GM10847 (cell line): ENCODE data around the gene FOLR1.

Experiments used
- POLR2A ChIP-seq: IDR thresholded peaks from 2 replicates; pipeline ENCODE4 v1.6.1; 2011; ENCODE audit not compliant: insufficient read length; ENCODE audit errors: extremely low read depth

Gene FOLR1

GRCh38 chr11:72189455-72190250, 2.3 kb upstream of the FOLR1 start:
- no peak for TF ChIP-seq POLR2A

DNA sequence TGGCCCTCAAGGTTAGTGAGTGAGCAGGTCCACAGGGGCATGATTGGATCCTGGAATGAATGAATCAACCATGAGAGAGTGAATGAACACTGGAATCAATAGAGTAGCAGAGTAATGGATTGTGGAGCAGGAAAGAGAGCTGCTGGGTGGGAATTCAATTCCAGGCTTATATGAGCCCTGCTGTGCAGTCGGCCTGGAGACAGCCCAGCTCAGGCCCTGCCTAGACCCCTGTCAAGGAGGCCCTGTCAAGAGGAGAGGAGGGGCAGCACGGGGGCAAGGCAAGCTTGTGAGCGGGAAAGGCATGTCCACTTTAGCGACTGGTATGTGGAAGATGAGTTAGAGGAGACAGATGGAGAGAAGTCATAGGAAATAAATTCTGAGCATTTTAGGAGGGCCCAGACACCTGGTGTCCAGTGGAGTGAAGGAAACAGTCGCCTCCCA, 1.3 kb upstream of the FOLR1 start:
- TF ChIP-seq POLR2A = no peak

DNA sequence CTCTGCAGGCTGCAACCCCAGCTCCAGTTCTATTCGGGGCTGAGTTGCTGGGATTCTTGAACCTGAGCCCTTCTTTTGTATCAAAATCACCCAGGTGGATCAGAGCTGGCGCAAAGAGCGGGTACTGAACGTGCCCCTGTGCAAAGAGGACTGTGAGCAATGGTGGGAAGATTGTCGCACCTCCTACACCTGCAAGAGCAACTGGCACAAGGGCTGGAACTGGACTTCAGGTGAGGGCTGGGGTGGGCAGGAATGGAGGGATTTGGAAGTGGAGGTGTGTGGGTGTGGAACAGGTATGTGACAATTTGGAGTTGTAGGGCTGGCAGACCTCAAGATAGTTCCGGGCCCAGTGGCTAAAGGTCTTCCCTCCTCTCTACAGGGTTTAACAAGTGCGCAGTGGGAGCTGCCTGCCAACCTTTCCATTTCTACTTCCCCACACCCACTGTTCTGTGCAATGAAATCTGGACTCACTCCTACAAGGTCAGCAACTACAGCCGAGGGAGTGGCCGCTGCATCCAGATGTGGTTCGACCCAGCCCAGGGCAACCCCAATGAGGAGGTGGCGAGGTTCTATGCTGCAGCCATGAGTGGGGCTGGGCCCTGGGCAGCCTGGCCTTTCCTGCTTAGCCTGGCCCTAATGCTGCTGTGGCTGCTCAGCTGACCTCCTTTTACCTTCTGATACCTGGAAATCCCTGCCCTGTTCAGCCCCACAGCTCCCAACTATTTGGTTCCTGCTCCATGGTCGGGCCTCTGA, 3.8 kb downstream of the FOLR1 start:
- no peak for TF ChIP-seq POLR2A

DNA sequence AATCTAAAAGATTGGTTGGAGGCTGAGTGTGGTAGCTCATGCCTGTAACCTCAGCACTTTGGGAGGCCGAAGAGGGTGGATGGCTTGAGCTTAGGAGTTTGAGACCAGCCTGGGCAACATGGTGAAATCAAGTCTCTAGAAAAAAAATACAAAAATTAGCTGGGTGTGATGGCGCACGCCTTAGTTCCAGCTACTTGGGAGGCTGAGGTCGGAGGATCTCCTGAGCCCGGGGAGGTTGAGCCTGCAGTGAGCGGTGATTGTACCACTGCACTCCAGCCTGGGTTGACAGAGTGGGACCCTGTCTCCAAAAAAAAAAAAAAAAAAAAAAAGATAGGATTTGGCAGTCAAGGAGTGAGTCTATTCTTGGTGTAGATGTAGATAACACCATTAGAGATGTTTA, 10.6 kb downstream of the FOLR1 start:
- TF ChIP-seq POLR2A = no peak

GRCh38 chr11:72203163-72203562, 11.2 kb downstream of the FOLR1 start:
- TF ChIP-seq POLR2A = no peak

- no peak for TF ChIP-seq POLR2A
Measured at GRCh38 chr11:72204886-72205285, 12.9 kb downstream of the FOLR1 start.

GRCh38 chr11:72208281-72208680, 16.3 kb downstream of the FOLR1 start:
- TF ChIP-seq POLR2A = no peak

GRCh38 chr11:72209101-72209500, 17.2 kb downstream of the FOLR1 start:
- no peak for TF ChIP-seq POLR2A

GRCh38 chr11:72216638-72217037, 24.7 kb downstream of the FOLR1 start, which contains the start of gene FOLR2:
Gene FOLR2 (plus strand): TSS chr11:72216794. CDS start chr11:72218585, 1,791 bp downstream.
- TF ChIP-seq POLR2A = no peak

GRCh38 chr11:72217841-72218240, 25.9 kb downstream of the FOLR1 start:
- TF ChIP-seq POLR2A = no peak

GRCh38 chr11:72218251-72218745, 26.4 kb downstream of the FOLR1 start:
- no peak for TF ChIP-seq POLR2A

DNA sequence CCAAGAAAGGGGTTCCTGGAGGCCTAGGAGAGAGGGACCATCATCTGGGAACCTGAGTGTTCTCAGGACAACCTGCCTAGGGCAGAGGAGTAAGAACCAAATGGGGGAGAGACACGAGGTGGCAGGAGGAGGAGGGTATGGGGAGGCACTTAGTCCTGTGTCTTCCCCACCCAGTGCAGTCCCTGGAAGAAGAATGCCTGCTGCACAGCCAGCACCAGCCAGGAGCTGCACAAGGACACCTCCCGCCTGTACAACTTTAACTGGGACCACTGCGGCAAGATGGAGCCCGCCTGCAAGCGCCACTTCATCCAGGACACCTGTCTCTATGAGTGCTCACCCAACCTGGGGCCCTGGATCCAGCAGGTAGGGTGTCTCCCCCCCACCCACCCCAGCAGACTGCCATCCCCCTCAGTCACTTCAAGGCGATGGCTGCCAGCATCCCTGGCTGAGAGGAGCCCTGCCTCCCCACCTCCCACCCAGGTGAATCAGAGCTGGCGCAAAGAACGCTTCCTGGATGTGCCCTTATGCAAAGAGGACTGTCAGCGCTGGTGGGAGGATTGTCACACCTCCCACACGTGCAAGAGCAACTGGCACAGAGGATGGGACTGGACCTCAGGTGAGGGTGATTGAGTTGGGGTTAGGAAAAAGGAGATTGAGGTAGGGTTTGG, 28.9 kb downstream of the FOLR1 start:
- no peak for TF ChIP-seq POLR2A

- no peak for TF ChIP-seq POLR2A
Measured at GRCh38 chr11:72221386-72222075, 29.6 kb downstream of the FOLR1 start.

DNA sequence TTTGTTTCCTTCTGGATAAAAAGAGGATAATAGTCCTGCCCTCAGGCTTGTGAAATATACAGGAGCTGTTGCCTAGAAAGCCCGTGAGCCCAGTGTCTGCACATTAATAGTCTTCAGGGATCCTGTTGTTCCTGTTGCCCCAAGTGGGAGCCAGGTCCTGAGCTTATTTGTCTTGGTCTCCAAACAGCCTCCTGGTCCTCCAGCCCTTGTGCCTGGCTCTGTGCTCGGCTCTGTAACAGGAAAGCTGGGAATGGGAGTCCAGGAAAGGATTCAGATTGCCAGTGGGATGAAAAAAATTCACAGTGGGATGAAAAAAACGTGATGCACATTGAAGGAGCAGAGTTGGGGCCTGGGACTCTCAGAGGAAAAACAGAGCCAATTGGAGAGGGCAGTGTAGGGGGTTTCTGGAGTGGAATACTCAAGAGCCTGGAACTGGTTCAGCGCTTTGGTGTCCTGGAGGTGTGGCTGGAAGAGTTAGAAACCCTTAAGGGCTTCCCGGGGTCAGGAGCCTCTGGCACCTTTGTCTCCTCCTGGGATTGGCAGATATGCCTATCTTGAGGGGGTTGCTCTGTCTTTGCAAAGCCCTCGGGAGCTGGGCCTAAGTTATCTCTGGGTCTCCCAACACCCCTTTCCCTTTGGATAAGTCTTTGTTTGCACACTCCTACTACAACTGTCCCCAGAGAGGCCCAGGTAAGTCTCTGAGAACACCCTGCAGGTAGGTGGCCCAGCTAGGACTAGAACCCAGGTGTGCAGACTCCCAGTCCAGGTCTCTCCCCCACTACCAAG, 30.4 kb downstream of the FOLR1 start:
- TF ChIP-seq POLR2A = no peak

GRCh38 chr11:72222907-72223614, 31.1 kb downstream of the FOLR1 start:
- peak; percentile 40 for TF ChIP-seq POLR2A
